ENCODE results near the gene CERS3. TPM values are rescaled to one million over a fixed set of nuclear protein-coding genes. Genes with fewer than 3 reads are reported as not detected.

CERS3 gene
- total and polyA plus RNA-seq, 2 donors (not counting 1 experiment from before 2014, with no cell fraction given), result 0.12 to 0.34 TPM

DNA sequence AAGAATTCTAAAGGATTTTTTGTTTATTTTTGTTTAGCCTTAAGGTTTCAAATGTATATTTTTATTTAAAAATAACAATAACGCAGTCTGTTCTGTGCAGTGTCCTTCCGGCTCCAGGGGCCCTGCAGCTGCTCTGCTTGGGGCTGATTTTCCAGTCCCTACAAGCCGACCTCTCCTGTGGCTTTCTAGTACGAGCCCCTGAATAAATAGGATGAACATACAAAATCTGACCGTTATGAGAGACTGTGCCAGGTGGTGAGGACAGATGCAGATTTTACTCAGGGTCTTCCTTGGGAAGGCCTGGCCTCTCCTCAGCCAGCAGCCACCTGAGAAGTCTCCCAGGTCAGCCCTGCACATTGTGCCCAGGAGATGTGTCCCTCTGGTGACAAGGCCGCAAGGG, 127.8 kb downstream of the CERS3 start:
- Mint-ChIP-seq H3K4me1 (no peaks in the 10 kb centered on the region), H3K4me3 (no peak overlapping the region), H3K27ac (no peak overlapping the region), H3K9me3 (ENCODE audit: insufficient read depth) (no peaks in the 10 kb centered on the region), H3K27me3 (peaks cover 17% of the 10 kb centered on the region)
- Histone ChIP-seq H3K9me3 (ENCODE audit: control extremely low read depth in 1 of 3, control insufficient read depth in 2 of 3, insufficient read depth in 1 of 3, low read length in 2 of 3) (no peaks in the 10 kb centered on the region), H3K27ac (ENCODE audit: low read length in 2 of 2) (no peak overlapping the region), H3K9ac (ENCODE audit: low read length) (no peak overlapping the region), H3K4me2 (replicated peaks; ENCODE audit: low read depth, low read length, poor library complexity, severe bottlenecking) (no peak overlapping the region), H3K4me1 (ENCODE audit: control insufficient read depth in 2 of 2, insufficient read depth in 2 of 2, low read length in 2 of 2) (no peaks in the 10 kb centered on the region), H2AFZ (ENCODE audit: insufficient read depth, low read depth, low read length, poor library complexity, severe bottlenecking) (no peak overlapping the region), H3K27me3 (replicated peaks in 1 of 4; ENCODE audit: control extremely low read depth in 1 of 4, control insufficient read depth in 3 of 4, insufficient read depth in 4 of 4, low read length in 3 of 4) (peaks cover 0 to 4% (median 1%) of the 10 kb centered on the region in 4 experiments), H3K4me3 (ENCODE audit: control extremely low read depth in 1 of 5, extremely low read depth in 1 of 5, insufficient read depth in 1 of 5, low read depth in 2 of 5, low read length in 4 of 5) (no peak overlapping the region), H4K20me1 (ENCODE audit: control insufficient read depth, insufficient read depth, low read length, poor library complexity, severe bottlenecking) (no peaks in the 10 kb centered on the region), H3K36me3 (replicated peaks in 1 of 2; ENCODE audit: control extremely low read depth in 1 of 2, control insufficient read depth in 1 of 2, extremely low read depth in 1 of 2, insufficient read depth in 2 of 2, low read length in 1 of 2) (no peaks in the 10 kb centered on the region), H3K79me2 (ENCODE audit: control insufficient read depth, insufficient read depth, low read length) (no peaks in the 10 kb centered on the region)
- ChIA-PET POLR2A (no interaction called here), CTCF (no interaction called here)
- WGBS (ENCODE audit: insufficient coverage), result 91% methylated on average over 5 of the region's 6 CpGs
- no peak for ATAC-seq (ENCODE audit: low read depth)
- intact Hi-C loops (cut with micrococcal nuclease), result no loop called here
- no peak for DNase-seq
- TF ChIP-seq EZH2 (IDR thresholded peaks at IDR 0.05; ENCODE audit: borderline replicate concordance, insufficient read depth, low read depth, low read length, poor library complexity, severe bottlenecking) (no peak), CTCF (IDR thresholded peaks at IDR 0.05) (no peak)

GRCh38 chr15:100394736-100395440, 133.9 kb downstream of the CERS3 start:
- intact Hi-C loops (cut with micrococcal nuclease), result no loop called here

More at GRCh38 chr15:100394736-100395440, 133.9 kb downstream of the CERS3 start:
- Histone ChIP-seq H3K27ac (ENCODE audit: low read length in 2 of 2) (no peak overlapping the region), H3K79me2 (ENCODE audit: control insufficient read depth, insufficient read depth, low read length) (no peaks in the 10 kb centered on the region), H3K27me3 (replicated peaks in 1 of 4; ENCODE audit: control extremely low read depth in 1 of 4, control insufficient read depth in 3 of 4, insufficient read depth in 4 of 4, low read length in 3 of 4) (peaks cover 0 to 2% (median under 1%) of the 10 kb centered on the region in 4 experiments), H3K9ac (ENCODE audit: low read length) (no peak overlapping the region), H2AFZ (ENCODE audit: insufficient read depth, low read depth, low read length, poor library complexity, severe bottlenecking) (no peak overlapping the region), H4K20me1 (ENCODE audit: control insufficient read depth, insufficient read depth, low read length, poor library complexity, severe bottlenecking) (no peaks in the 10 kb centered on the region), H3K36me3 (replicated peaks in 1 of 2; ENCODE audit: control extremely low read depth in 1 of 2, control insufficient read depth in 1 of 2, extremely low read depth in 1 of 2, insufficient read depth in 2 of 2, low read length in 1 of 2) (no peaks in the 10 kb centered on the region), H3K4me3 (ENCODE audit: control extremely low read depth in 1 of 5, extremely low read depth in 1 of 5, insufficient read depth in 1 of 5, low read depth in 2 of 5, low read length in 4 of 5) (no peak overlapping the region), H3K9me3 (ENCODE audit: control extremely low read depth in 1 of 3, control insufficient read depth in 2 of 3, insufficient read depth in 1 of 3, low read length in 2 of 3) (no peaks in the 10 kb centered on the region), H3K4me2 (replicated peaks; ENCODE audit: low read depth, low read length, poor library complexity, severe bottlenecking) (no peak overlapping the region), H3K4me1 (ENCODE audit: control insufficient read depth in 2 of 2, insufficient read depth in 2 of 2, low read length in 2 of 2) (no peaks in the 10 kb centered on the region)
- Mint-ChIP-seq H3K9me3 (ENCODE audit: insufficient read depth) (no peaks in the 10 kb centered on the region), H3K4me3 (no peak overlapping the region), H3K27me3 (peaks cover 8% of the 10 kb centered on the region), H3K4me1 (no peaks in the 10 kb centered on the region), H3K27ac (no peak overlapping the region)
- CTCF ChIA-PET, result no interaction called here
- ATAC-seq (ENCODE audit: low read depth), result no peak
- no peak for DNase-seq
- POLR2A ChIA-PET, result no interaction called here
- WGBS (ENCODE audit: insufficient coverage), result 60% methylated on average over 1 of the region's 4 CpGs
- no peak for TF ChIP-seq CTCF (IDR thresholded peaks at IDR 0.05)
- no peak for TF ChIP-seq EZH2 (IDR thresholded peaks at IDR 0.05; ENCODE audit: borderline replicate concordance, insufficient read depth, low read depth, low read length, poor library complexity, severe bottlenecking)
